Heart left ventricle (tissue), 13 donors: Measurements from ENCODE around the gene TMEM213.

ENCODE experiments used
- POLR2A ChIP-seq, 2 donors: fragments of 450-650 bp; IDR thresholded peaks; one replicate each; pipeline ENCODE4 v1.6.1; 2017; ENCODE audit warnings: antibody characterized with exemption in 2 of 2, mild to moderate bottlenecking in 2 of 2, moderate library complexity in 2 of 2
- TF ChIP-seq, protein P1 (sequence below), 12 donors: fragments of 200-600 bp; sonication (generic) in 4 of 12; IDR thresholded peaks; one replicate each; pipeline versions ENCODE4 v1.5.0 to v1.8.0; 2018 to 2022; ENCODE audit warnings: antibody characterized with exemption in 12 of 12, mild to moderate bottlenecking in 5 of 12
- donor health status: ischemic (EF 13 %, LVEDD 7.1; RV severe dilation, severe dysfunction).
- donor health status: DM: no; HTN: yes; CAD: no.
- donor health status: DM: no; HTN: no; CAD: no.
- donor health status: ischemic (EF 25% LVEDD 6.9; RV normal size, moderate dysfunction).
- donor health status: ischemic (EF 25% LVEDD 5.7; RV mildly dilated, moderate dysfunction).
- donor health status: ischemic (EF 35%, LVEDD 5.7; RV mildly dilated, moderate dysfunction).
- donor health status: nonischemic (EF 11% LVEDD 7.7; RV severe dilation, severe dysfunction).
- donor health status: DM: yes; HTN: yes; CAD: no.
- donor health status: PGD.
- donor health status: ischemic (EF 29% LVEDD 5.4; RV normal size, mild dysfunction).
- donor health status: nonischemic (EF 23%, LVEDD 6.1; RV moderate dilation, normal function).

DNA sequence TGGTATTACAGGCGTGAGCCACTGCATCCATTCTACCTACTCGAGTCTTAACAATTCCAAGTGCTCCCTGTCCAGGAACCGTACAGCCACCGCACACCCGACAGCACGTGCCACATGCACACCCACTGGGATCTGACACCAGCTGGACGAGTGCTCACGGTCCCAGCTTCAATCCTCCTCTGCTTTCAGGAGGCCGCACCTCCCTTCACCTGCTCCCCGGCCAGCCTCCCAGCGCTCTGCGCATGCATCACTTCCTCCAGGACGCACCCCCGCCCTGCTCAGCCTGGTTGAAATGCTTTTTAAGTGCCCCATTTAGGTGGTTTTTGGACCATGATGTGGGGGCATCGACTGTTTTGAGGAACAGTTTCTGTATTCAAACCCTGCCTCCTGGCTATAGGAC, 47.3 kb upstream of the TMEM213 start:
- TF ChIP-seq, protein P1, sequence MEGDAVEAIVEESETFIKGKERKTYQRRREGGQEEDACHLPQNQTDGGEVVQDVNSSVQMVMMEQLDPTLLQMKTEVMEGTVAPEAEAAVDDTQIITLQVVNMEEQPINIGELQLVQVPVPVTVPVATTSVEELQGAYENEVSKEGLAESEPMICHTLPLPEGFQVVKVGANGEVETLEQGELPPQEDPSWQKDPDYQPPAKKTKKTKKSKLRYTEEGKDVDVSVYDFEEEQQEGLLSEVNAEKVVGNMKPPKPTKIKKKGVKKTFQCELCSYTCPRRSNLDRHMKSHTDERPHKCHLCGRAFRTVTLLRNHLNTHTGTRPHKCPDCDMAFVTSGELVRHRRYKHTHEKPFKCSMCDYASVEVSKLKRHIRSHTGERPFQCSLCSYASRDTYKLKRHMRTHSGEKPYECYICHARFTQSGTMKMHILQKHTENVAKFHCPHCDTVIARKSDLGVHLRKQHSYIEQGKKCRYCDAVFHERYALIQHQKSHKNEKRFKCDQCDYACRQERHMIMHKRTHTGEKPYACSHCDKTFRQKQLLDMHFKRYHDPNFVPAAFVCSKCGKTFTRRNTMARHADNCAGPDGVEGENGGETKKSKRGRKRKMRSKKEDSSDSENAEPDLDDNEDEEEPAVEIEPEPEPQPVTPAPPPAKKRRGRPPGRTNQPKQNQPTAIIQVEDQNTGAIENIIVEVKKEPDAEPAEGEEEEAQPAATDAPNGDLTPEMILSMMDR (IDR thresholded peaks at IDR 0.05), result no peak
- no peak for TF ChIP-seq POLR2A (IDR thresholded peaks at IDR 0.05)
